ENCODE data around the gene OR11A1.

GRCh38 chr6:29487131-29487530, 30.3 kb upstream of the OR11A1 start:
- TF ChIP-seq POLR2AphosphoS5 (IDR thresholded peaks at IDR 0.05), result no peak
- TF ChIP-seq, protein P1, sequence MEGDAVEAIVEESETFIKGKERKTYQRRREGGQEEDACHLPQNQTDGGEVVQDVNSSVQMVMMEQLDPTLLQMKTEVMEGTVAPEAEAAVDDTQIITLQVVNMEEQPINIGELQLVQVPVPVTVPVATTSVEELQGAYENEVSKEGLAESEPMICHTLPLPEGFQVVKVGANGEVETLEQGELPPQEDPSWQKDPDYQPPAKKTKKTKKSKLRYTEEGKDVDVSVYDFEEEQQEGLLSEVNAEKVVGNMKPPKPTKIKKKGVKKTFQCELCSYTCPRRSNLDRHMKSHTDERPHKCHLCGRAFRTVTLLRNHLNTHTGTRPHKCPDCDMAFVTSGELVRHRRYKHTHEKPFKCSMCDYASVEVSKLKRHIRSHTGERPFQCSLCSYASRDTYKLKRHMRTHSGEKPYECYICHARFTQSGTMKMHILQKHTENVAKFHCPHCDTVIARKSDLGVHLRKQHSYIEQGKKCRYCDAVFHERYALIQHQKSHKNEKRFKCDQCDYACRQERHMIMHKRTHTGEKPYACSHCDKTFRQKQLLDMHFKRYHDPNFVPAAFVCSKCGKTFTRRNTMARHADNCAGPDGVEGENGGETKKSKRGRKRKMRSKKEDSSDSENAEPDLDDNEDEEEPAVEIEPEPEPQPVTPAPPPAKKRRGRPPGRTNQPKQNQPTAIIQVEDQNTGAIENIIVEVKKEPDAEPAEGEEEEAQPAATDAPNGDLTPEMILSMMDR (IDR thresholded peaks at IDR 0.05), result no peak

All from transverse colon (tissue), 4 donors.